ENCODE data around the gene BATF3.
"Not testable (repeated sequence)": the region's sequence is repeated elsewhere in the genome, so short reads cannot be mapped to it uniquely, and the experiment has no call there.

BATF3 gene

DNA sequence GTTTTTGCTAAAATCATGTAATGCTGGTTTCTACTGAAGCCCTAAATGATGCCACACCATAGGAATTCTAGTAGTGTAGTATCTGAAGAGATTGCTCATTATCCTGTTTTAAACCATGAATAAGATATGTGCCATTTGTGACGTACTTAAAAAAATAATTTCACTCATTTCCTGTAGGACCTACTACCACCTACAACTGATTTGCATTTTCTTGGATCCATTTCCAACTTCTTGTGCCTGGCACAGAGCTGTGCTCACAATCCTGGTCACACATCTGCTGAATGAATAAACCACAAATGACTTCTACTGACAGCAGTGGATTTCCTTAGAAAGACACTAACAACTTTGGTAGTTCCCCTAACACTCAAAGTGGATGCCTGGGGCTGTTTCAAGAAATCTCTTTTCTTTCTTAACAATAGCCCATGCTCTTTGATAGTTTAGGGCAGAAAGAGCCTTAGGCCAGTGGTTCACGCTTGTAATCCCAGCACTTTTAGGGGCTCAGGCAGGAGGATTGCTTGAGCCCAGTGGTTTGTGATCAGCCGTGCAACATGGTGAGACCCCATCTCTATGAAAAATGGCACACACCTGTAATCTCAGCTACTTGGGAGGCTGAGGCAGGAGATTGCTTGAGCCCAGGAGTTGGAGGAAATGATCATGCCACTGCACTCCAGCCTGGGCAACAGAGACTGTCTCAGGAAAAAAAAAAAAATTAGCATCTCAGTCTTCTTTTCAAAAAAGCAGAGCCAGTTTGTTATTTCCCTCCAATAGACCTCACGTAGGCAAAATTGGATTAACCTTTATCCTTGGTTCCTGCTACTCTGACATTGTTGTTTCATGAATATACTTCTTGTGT lies 13.0 kb upstream of the BATF3 start:
- peak; percentile 56 for DNase-seq
- in situ Hi-C loops (cut with MboI; ENCODE audit: low pct_unique_long_range_greater_than_20kb, low sequenced_read_pairs), result no loop called here

DNA sequence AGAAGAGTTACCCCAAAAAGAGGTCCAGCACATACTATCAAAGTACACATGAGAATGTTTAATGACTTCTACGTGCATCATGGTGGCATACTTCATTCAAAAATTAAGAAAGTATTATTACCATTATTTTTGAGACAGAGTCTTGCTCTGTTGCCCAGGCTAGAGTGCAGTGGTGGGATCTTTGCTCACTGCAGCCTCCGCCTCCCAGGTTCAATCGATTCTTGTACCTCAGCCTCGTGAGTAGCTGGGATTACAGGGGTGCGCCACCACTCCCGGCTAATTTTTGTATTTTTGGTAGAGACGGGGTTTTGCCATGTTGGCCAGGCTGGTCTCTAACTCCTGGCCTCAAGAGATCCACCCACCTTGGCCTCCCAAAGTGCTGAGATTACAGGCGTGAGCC lies 12.3 kb upstream of the BATF3 start:
- in situ Hi-C loops (cut with MboI; ENCODE audit: low pct_unique_long_range_greater_than_20kb, low sequenced_read_pairs); DNase-seq: not testable (repeated sequence)

DNA sequence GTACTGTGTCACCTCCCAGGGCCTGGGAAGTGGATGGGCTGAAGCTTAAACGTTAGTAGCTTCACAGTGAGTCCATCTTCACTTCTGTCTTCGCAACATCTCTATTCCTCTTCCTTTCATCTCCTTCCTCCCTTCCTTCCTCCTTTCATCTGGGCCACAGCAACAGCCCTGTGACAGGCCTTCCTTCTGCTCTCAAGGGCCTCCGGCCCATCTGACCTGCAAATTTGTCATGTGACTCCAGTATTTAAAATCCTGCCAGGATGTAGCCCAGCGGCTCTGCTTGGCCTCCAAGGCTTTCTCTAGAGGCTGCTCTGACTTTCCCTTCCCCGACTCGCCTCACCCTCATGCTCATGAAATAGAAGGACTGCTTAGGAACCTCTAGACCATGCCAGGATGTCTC lies 10.9 kb upstream of the BATF3 start:
- no peak for DNase-seq
- in situ Hi-C loops (cut with MboI; ENCODE audit: low pct_unique_long_range_greater_than_20kb, low sequenced_read_pairs), result no loop called here

GRCh38 chr1:212703991-212704564 lies 4.4 kb upstream of the BATF3 start:
- no peak for DNase-seq
- in situ Hi-C loops (cut with MboI; ENCODE audit: low pct_unique_long_range_greater_than_20kb, low sequenced_read_pairs), result no loop called here

- in situ Hi-C loops (cut with MboI; ENCODE audit: low pct_unique_long_range_greater_than_20kb, low sequenced_read_pairs), result no loop called here
- DNase-seq, result no peak
Measured at GRCh38 chr1:212702672-212703071, 3.0 kb upstream of the BATF3 start.

- DNase-seq, result no peak
- in situ Hi-C loops (cut with MboI; ENCODE audit: low pct_unique_long_range_greater_than_20kb, low sequenced_read_pairs), result no loop called here
Measured at GRCh38 chr1:212701910-212702309, 2.3 kb upstream of the BATF3 start.

DNA sequence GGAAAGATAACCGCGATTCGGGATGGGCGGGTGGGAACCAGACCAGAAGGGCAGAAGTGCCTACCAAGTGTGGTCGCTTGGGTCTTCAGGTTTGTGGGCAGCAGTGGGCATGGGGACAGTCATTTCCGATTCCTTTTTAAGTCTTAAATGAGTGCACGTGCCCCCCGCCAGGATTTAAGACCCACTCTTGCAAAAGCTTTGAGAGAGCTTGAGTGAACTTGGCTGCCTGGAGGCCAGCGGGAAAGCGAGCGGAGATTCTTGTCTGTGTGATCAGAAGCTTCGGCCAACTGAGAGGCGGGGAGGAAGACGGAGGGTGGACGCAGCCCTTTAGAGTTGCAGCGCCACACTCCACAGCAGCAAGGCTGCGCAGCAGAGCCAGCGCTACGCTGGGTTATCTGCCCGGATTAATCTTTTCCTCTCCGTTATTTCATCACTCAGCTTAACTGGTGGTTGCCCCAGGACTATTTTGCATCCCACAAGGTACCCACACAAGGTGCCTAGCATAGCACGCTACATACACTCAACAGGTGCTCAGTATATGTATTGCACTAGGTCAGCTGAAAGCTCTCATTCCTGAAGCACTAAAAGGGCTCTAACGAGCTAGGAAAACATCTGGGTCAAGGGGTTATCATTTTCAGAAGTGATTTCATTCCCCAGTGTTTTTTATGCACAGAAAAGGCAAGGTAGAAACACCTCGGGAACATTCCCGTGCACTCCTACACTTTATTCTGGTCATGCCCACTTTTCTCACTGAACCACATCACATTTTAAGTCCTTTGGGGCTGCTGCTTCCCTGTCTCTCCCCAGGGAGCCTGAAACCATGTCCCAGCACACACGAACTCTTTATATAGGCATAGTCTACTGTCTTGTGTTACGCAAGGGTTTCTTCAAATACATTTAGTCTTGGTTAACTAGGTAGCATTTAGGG lies 1.5 kb upstream of the BATF3 start:
- peak; percentile 55 for DNase-seq

DNA sequence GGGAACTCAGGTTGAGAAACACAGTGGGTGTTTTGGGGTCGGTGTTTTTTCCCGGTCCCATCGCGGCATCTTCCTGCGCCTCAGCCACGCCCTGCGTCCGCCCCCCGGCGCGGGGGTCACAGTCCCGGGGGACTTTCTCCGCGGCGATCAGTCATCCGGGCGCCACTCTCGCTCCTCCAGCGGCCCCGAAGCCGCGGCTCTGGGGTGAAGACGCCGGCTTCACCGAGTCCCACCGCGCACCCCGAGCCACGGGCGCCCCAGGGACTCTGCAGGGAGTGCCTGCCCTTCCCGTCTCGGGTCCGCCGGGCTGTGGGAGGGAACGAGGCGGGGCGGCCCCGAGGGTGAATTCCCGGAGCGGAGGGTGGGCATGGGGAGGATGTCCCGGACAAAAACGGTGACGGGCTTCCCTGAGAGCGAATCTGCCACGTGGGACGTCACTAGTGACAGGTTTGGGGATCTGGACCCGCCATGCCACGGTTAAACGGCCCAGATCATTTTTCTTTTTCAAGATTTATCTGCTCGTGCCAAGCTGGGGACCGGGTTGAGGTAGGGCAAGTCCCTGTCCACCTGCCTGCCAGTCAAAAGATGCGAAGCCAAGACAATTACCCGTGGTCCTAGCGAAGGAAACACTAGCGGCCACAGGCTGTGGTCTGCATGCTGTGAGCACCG lies 717 bp upstream of the BATF3 start:
- DNase-seq, result no peak
- in situ Hi-C loops (cut with MboI; ENCODE audit: low pct_unique_long_range_greater_than_20kb, low sequenced_read_pairs), result no loop called here

More for the DNA sequence above, 1.5 kb upstream of the BATF3 start:
- in situ Hi-C loops (cut with MboI; ENCODE audit: low pct_unique_long_range_greater_than_20kb, low sequenced_read_pairs), result no loop called here

GRCh38 chr1:212699104-212699624 lies 476 bp downstream of the BATF3 start:
- in situ Hi-C loops (cut with MboI; ENCODE audit: low pct_unique_long_range_greater_than_20kb, low sequenced_read_pairs), result no loop called here
- DNase-seq, result peak; percentile 79

- in situ Hi-C loops (cut with MboI; ENCODE audit: low pct_unique_long_range_greater_than_20kb, low sequenced_read_pairs), result no loop called here
Measured at GRCh38 chr1:212698467-212699103, 1.1 kb downstream of the BATF3 start.

DNA sequence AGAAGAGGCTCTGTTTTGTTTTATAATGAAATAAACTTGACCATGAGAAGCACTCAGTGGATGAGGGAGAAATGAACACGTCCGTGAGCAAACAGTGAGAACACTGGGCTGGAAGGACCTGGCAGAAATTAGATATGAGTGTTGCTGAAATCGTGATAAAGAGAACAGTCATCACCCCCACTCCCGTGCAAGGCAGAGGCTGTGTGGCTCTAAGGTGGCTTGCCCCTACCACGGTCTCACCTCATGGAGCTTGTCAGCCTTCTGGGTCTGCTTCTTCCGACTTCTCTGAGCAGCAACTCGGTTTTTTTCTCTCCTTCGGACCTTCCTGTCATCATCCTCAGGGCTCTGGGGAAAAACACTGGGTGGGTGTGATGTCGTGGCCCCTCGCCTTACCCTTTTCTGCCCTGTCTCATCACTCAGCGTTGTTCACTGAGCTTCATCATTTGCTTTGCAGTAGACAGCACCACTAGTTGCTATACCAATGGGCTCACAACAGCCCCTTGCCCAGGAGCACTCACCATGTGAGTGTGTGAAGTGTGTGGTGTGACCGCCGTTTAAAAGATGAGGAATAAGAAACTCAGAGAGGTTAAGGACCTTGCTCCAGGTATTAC lies 2.8 kb downstream of the BATF3 start:
- DNase-seq, result no peak
- in situ Hi-C loops (cut with MboI; ENCODE audit: low pct_unique_long_range_greater_than_20kb, low sequenced_read_pairs), result no loop called here

More at GRCh38 chr1:212698467-212699103, 1.1 kb downstream of the BATF3 start:
- no peak for DNase-seq

- in situ Hi-C loops (cut with MboI; ENCODE audit: low pct_unique_long_range_greater_than_20kb, low sequenced_read_pairs), result no loop called here
- no peak for DNase-seq
Measured at GRCh38 chr1:212692774-212693644, 6.6 kb downstream of the BATF3 start.

- no peak for DNase-seq
- in situ Hi-C loops (cut with MboI; ENCODE audit: low pct_unique_long_range_greater_than_20kb, low sequenced_read_pairs), result no loop called here
Measured at GRCh38 chr1:212691561-212692071, 8.0 kb downstream of the BATF3 start.

DNA sequence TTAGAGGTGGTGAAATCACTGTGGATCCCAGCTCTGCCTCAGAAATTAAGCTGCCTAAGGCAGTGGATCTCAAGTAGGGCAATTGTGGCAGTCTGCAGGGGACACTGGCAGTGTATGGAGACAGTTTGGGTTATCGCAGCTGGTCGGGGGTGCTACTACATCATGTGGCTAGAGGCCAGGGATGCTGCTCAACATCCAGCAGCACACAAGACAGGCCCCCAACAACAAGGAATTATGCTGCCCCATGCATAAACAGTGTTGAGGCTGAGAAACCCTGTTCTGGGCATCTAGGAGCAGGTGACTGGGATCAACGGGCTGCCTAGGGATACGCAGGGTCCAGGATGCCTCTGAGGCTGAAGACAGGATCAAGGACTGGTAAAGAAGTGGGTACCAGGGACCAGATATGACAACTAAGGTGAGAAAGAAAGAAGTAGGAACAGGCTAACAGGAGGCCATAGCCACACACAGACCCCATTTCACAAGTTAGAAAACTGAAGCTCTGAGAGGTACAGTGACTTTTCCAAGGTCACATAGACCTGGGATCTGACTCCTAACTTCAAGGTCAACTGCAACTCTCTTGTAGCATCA lies 8.7 kb downstream of the BATF3 start:
- in situ Hi-C loops (cut with MboI; ENCODE audit: low pct_unique_long_range_greater_than_20kb, low sequenced_read_pairs), result no loop called here
- DNase-seq, result no peak

GRCh38 chr1:212689758-212690529 lies 9.7 kb downstream of the BATF3 start:
- DNase-seq, result no peak
- in situ Hi-C loops (cut with MboI; ENCODE audit: low pct_unique_long_range_greater_than_20kb, low sequenced_read_pairs), result no loop called here

DNA sequence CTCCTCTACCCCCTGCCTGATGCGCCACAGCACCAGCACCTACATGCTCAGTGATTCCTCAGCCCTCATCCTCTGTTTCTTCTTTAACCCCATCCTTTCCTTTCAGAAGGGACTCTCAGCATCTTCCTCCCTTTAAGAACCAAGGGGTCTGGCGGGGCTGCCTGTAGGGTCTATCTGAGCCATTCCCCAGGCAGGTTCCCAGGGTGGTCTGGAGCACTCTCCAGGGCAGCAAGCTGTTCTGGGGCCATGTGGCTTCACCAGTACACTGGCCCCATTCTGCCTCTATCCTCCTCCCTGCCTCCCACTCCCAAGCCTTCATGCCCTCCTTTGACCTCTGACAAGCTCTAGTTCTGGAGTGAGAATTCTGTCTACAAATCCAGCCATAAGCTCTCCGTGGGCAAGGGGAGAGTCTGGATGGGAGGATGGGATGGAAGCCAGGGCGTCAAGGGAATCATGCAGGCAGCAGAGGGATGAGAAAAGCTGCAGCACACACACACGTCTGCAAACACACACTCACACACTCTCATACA lies 10.4 kb downstream of the BATF3 start:
- DNase-seq, result no peak
- in situ Hi-C loops (cut with MboI; ENCODE audit: low pct_unique_long_range_greater_than_20kb, low sequenced_read_pairs), result no loop called here

Measured in KBM-7 (cell line).